Stimulated activated CD4-positive, alpha-beta T cell treated with anti-CD3 and anti-CD28 coated beads, Interleukin-15, amount 100 ng/mL, for 1 hour (primary cell): Measurements from ENCODE around the gene SARNP.
A peak's percentile ranks its signal among the peaks of the same experiment; 100 is the strongest.

Experiments used
- DNase-seq, 2 donors: peaks; one replicate each; pipeline ENCODE4 v3.0.0-alpha.2; 2020; ENCODE audit warnings: low read depth in 1 of 2, low spot score in 1 of 2

SARNP gene

GRCh38 chr12:55711786-55712553 is 105.6 kb downstream of the SARNP start:
- no peak for DNase-seq

GRCh38 chr12:55708695-55709233 is 108.8 kb downstream of the SARNP start:
- no peak for DNase-seq

GRCh38 chr12:55707841-55708694 is 109.5 kb downstream of the SARNP start, which contains the start of gene ITGA7:
Gene ITGA7, minus strand, starts transcription at chr12:55707904. Its CDS starts 222 bp downstream, at chr12:55707682.
- DNase-seq = peak; percentile 42 to 61
